Calu3 (cell line): ENCODE results near the gene ABI1. TPM values are rescaled to one million over a fixed set of nuclear protein-coding genes. Genes with fewer than 3 reads are reported as not detected.

ENCODE experiments used
- BruUV-seq: library from RNA; stranded (reverse); fragments of 400-500 nt; replicated peaks from 2 replicates; lab custom pipeline; 2021; lab: Mats Ljungman, UMichigan
- CTCF ChIA-PET: fragments of 300-600 bp; sonication (Branson Sonifier 250); formaldehyde crosslinking; loops from one replicate; lab custom pipeline; 2022; ENCODE audit warnings: antibody characterized with exemption; lab: Charles Lee
- DNase-seq: peaks from one replicate; pipeline ENCODE4 v3.0.0; 2022
- H3K27ac Mint-ChIP-seq: one replicate; pipeline ENCODE4 v1.8.0; 2022; ENCODE audit warnings: mixed read lengths; ENCODE audit not compliant: unreplicated experiment
- H3K27me3 Mint-ChIP-seq: one replicate; pipeline ENCODE4 v1.8.0; 2022; ENCODE audit warnings: mixed read lengths; ENCODE audit not compliant: unreplicated experiment
- H3K36me3 Mint-ChIP-seq: one replicate; pipeline ENCODE4 v1.8.0; 2022; ENCODE audit warnings: mild to moderate bottlenecking, moderate library complexity, mixed read lengths; ENCODE audit not compliant: insufficient read depth, unreplicated experiment
- H3K4me1 Mint-ChIP-seq: one replicate; pipeline ENCODE4 v1.8.0; 2022; ENCODE audit warnings: mild to moderate bottlenecking, low read depth, mixed read lengths; ENCODE audit not compliant: unreplicated experiment
- H3K4me3 Mint-ChIP-seq: one replicate; pipeline ENCODE4 v1.8.0; 2022; ENCODE audit warnings: mild to moderate bottlenecking, low read depth, moderate library complexity, mixed read lengths; ENCODE audit not compliant: unreplicated experiment
- H3K9me3 Mint-ChIP-seq: one replicate; pipeline ENCODE4 v1.8.0; 2022; ENCODE audit warnings: low read depth, mixed read lengths; ENCODE audit not compliant: unreplicated experiment
- intact Hi-C: fragments of 100-400 bp; cut with micrococcal nuclease; formaldehyde crosslinking; loops from one replicate; pipeline ENCODE4 v1.10.0; 2022; ENCODE audit not compliant: unreplicated experiment
- total RNA-seq: library from RNA; stranded (reverse); gene quantifications from 2 replicates; pipeline ENCODE4 v1.2.3, GENCODE V29; 2022
- TF ChIP-seq, protein P1 (sequence below): fragments of 200-600 bp; IDR thresholded peaks from one replicate; pipeline ENCODE4 v1.8.0; 2022; ENCODE audit warnings: antibody characterized with exemption; ENCODE audit not compliant: unreplicated experiment

Gene ABI1
- total RNA-seq, 1 experiment from 2014 or later: 61.9 TPM

DNA sequence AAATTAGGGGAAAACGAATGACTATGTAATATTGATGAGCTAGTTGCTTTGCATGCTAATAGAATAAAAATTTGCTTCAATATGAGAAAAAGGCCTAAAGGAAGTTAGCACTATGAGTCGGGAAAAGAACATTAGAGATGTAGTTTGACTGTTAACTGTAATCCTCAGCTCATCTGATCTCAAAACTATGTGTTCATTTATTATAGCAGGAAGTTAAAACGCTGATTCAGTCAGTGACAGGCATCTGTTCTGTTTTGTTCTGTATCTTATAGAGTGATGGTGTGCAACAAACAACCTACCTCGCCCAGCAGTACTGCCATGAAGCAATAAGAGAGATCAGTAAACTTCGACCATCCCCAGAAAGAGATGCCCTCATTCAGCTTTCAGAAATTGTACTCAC is 114.7 kb downstream of the ABI1 start:
- BruUV-seq: no TSS peak
- intact Hi-C loops: no loop called here
- no peak overlapping the region for H3K4me3 Mint-ChIP-seq
- no peak for DNase-seq
- CTCF ChIA-PET: no interaction called here
- no peak overlapping the region for H3K27ac Mint-ChIP-seq
- H3K4me1 Mint-ChIP-seq: no peaks in the 10 kb centered on the region
- H3K36me3 Mint-ChIP-seq: peaks cover 43% of the 10 kb centered on the region
- H3K27me3 Mint-ChIP-seq: no peaks in the 10 kb centered on the region
- TF ChIP-seq, protein P1, sequence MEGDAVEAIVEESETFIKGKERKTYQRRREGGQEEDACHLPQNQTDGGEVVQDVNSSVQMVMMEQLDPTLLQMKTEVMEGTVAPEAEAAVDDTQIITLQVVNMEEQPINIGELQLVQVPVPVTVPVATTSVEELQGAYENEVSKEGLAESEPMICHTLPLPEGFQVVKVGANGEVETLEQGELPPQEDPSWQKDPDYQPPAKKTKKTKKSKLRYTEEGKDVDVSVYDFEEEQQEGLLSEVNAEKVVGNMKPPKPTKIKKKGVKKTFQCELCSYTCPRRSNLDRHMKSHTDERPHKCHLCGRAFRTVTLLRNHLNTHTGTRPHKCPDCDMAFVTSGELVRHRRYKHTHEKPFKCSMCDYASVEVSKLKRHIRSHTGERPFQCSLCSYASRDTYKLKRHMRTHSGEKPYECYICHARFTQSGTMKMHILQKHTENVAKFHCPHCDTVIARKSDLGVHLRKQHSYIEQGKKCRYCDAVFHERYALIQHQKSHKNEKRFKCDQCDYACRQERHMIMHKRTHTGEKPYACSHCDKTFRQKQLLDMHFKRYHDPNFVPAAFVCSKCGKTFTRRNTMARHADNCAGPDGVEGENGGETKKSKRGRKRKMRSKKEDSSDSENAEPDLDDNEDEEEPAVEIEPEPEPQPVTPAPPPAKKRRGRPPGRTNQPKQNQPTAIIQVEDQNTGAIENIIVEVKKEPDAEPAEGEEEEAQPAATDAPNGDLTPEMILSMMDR: no peak
- no peaks in the 10 kb centered on the region for H3K9me3 Mint-ChIP-seq

GRCh38 chr10:26743841-26744240 is 116.9 kb downstream of the ABI1 start:
- no peak for DNase-seq
- no peak overlapping the region for H3K27ac Mint-ChIP-seq
- CTCF ChIA-PET: interaction anchor here (0.6 kb wide), 1 partner anchor 127 kb away, joined by 3 read pairs; no protein-coding TSS in a partner anchor
- intact Hi-C loops: no loop called here
- no peaks in the 10 kb centered on the region for H3K4me1 Mint-ChIP-seq
- no TSS peak for BruUV-seq
- H3K36me3 Mint-ChIP-seq: peaks cover 52% of the 10 kb centered on the region
- TF ChIP-seq, protein P1: no peak
- no peaks in the 10 kb centered on the region for H3K9me3 Mint-ChIP-seq
- H3K4me3 Mint-ChIP-seq: no peak overlapping the region
- no peaks in the 10 kb centered on the region for H3K27me3 Mint-ChIP-seq

DNA sequence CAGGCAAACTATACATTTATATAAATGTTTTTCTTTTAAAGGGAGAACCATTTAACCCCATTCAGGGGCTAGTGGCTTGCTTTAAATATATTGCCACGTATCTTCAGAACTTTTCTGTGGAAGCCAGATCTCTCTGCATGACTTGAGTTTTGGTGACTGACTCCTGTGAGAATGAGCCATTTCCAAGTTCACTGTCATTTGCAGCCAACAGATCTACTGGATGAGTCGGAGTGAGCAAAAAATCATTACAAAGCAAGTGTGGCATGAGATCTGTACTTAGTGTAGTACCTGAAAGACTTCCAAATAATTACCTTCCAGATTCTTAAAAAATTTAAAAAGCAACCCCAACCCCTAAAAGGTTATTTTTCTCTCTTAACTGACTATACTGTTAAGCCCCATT is 117.7 kb downstream of the ABI1 start:
- no TSS peak for BruUV-seq
- intact Hi-C loops: no loop called here
- Mint-ChIP-seq H3K9me3 (no peaks in the 10 kb centered on the region), H3K36me3 (peaks cover 57% of the 10 kb centered on the region), H3K4me3 (no peak overlapping the region), H3K27me3 (no peaks in the 10 kb centered on the region), H3K27ac (no peak overlapping the region), H3K4me1 (no peaks in the 10 kb centered on the region)
- CTCF ChIA-PET: no interaction called here
- TF ChIP-seq, protein P1: no peak
- no peak for DNase-seq

- DNase-seq: no peak
- H3K27ac Mint-ChIP-seq: no peak overlapping the region
- peaks cover 60% of the 10 kb centered on the region for H3K36me3 Mint-ChIP-seq
- intact Hi-C loops: no loop called here
- H3K27me3 Mint-ChIP-seq: no peaks in the 10 kb centered on the region
- BruUV-seq: no TSS peak
- H3K4me3 Mint-ChIP-seq: no peak overlapping the region
- no peaks in the 10 kb centered on the region for H3K4me1 Mint-ChIP-seq
- CTCF ChIA-PET: no interaction called here
- H3K9me3 Mint-ChIP-seq: no peaks in the 10 kb centered on the region
- TF ChIP-seq, protein P1: no peak
Observed at GRCh38 chr10:26741368-26741767, 119.4 kb downstream of the ABI1 start.
